PFSK-1 (cell line): ENCODE data around the gene CAPG.

ENCODE experiments used
- FOXP2 ChIP-seq: optimal IDR thresholded peaks from 2 replicates; pipeline ENCODE3; 2011; ENCODE audit warnings: borderline replicate concordance, control low read depth, inconsistent platforms; ENCODE audit not compliant: insufficient read depth; ENCODE audit errors: extremely low read length, extremely low read depth
- POLR2AphosphoS5 ChIP-seq: IDR thresholded peaks from 2 replicates; pipeline ENCODE4 v1.6.1; 2012; ENCODE audit warnings: low read depth, mild to moderate bottlenecking, control low read depth, low read length, moderate library complexity
- REST ChIP-seq, 2 experiments: IDR thresholded peaks; 2 replicates each; pipeline versions ENCODE4 v1.6.1 to v1.8.0; 2011 to 2012; ENCODE audit warnings: low read depth in 2 of 2, low read length in 2 of 2, control low read depth in 1 of 2, inconsistent platforms in 1 of 2, mild to moderate bottlenecking in 1 of 2, moderate library complexity in 1 of 2; ENCODE audit not compliant: insufficient read depth in 1 of 2
- SIN3A ChIP-seq: IDR thresholded peaks from 2 replicates; pipeline ENCODE4 v1.6.1; 2012; ENCODE audit warnings: mild to moderate bottlenecking, low read length, moderate library complexity, borderline replicate concordance; ENCODE audit not compliant: insufficient read depth
- TAF1 ChIP-seq: IDR thresholded peaks from 2 replicates; pipeline ENCODE4 v1.6.1; 2012; ENCODE audit warnings: low read length, control low read depth, borderline replicate concordance; ENCODE audit not compliant: insufficient read depth

CAPG gene

DNA sequence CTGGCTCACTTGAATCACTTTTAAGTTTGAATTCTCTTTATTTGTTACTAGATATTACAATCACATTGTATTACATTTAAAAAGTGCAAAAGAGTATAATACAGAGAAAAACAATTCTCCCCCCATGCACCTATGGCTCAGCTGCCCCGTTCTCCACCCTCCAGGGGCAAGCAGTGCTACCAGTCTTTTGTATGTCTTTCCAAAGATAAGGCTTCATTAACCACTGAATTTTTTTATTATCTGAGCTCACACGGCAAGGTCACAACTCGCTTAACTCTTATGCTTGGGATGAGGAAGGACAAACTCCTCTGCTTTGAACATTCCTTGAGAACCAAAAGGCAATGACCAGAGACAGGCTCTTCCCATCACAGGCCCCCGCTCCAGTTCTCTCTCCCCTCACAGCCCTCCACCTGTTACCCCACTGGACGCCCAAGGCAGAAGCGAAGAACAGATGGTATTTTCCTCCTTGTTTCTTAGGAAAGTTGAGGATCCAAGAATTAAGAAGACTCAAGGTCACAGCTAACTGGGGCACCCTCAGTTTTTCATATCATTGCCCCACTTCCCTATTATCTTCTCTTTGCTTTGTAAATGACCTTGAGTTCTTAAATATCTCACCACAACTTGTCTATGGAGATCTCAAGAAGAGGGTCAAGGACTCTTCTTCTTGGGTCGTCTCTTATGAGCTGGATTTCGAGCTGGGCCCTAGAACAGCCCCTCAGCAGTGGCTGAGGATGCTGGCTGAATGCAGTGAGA lies 38.5 kb upstream of the CAPG start:
- TF ChIP-seq FOXP2 (no peak), TAF1 (no peak), SIN3A (no peak), REST (IDR thresholded peaks at IDR 0.05; ENCODE audit: insufficient read depth in 1 of 2, low read depth in 2 of 2, low read length in 2 of 2) (no peak), POLR2AphosphoS5 (no peak)

DNA sequence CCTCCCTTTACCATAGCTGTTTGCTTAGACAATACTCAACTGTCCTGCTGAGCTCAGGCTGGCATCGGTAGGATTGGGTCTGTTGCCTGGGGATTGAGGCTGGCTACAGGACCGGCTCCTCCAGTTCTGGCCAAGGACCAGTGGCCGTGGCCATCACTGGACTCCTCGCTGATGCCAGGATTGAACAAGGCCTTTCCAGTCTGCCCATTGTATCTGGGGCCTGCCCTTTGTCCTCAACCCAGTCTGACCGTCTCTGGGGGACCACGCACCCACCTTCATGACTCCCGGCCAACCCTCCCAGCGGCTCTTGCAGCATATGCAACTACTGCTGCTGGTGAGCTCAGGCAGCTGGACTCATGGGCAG lies 37.0 kb upstream of the CAPG start:
- TF ChIP-seq TAF1 (no peak), POLR2AphosphoS5 (no peak), FOXP2 (no peak), SIN3A (no peak), REST (IDR thresholded peaks at IDR 0.05; ENCODE audit: insufficient read depth in 1 of 2, low read depth in 2 of 2, low read length in 2 of 2) (no peak)

GRCh38 chr2:85446296-85447221 lies 36.4 kb upstream of the CAPG start:
- no peak for TF ChIP-seq TAF1
- no peak for TF ChIP-seq POLR2AphosphoS5
- TF ChIP-seq FOXP2 = no peak
- no peak for TF ChIP-seq REST (IDR thresholded peaks at IDR 0.05; ENCODE audit: insufficient read depth in 1 of 2, low read depth in 2 of 2, low read length in 2 of 2)
- TF ChIP-seq SIN3A = no peak

DNA sequence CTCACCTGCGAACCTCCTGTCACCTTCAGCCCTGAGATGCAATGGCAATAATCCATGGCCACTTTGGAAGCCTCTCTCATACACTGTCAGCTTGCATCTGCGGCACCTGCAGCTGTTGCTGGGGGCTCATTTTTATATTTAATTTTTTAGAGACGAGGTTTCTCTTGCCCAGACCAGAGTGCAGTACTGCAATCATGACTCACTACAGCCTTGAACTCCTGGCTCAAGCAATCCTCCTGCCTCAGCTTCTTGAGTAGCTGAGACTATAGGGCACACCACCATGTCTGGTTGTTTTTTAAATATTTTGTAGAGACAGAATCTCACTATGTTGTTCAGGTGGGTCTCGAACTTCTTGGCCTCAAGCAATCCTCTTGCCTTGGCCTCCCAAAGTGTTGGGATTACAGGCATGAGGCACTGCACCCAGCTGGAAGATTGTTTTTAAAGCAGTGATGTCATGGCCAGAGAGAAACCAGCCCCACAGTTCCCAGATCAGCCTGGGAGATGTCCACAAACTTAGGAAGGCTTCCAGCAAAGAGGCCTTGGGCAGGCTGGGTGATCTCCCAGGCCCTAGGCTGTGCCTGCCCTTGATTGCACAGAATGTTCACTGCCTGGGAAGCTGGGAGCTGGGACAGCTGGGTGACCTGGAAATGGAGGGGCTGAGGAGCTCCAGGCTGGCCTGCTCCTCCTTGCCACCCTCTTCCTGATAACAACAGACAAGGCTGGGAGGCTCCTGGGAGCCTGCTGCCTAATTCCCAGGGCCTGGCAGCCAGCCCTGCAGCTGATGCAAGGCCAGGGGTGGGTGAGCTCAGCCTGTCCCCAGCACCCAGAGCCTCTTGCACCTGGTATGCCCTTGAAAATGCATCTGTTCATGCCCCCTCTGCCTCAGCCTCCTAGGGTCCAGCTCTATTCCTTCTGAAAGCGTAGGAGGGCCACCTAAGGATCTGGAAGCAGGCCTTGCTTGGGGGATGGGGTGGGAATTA lies 35.4 kb upstream of the CAPG start:
- TF ChIP-seq REST (IDR thresholded peaks at IDR 0.05; ENCODE audit: insufficient read depth in 1 of 2, low read depth in 2 of 2, low read length in 2 of 2) (no peak), POLR2AphosphoS5 (no peak), FOXP2 (no peak), TAF1 (no peak), SIN3A (no peak)
